DND-41 (cell line): Measurements from ENCODE around the gene NOPCHAP1.

Source experiments
- ATAC-seq: fragments of 200-7000 bp; cut with Tn5 transposase; 3 replicates; pipeline ENCODE4 v1.9.1; 2021; ENCODE audit warnings: low read depth; ENCODE audit not compliant: insufficient read depth
- DNase-seq: peaks from one replicate; pipeline ENCODE4 v3.0.0-alpha.2; 2020
- H2AFZ ChIP-seq: 2 replicates; pipeline ENCODE4 v1.6.0; 2012; ENCODE audit warnings: low read depth, low read length
- H3K27ac ChIP-seq: 2 replicates; pipeline ENCODE4 v1.5.1; 2012; ENCODE audit warnings: low read length, inconsistent platforms
- H3K27me3 ChIP-seq: fragments of 200-600 bp; sonication (generic); 2 replicates; pipeline ENCODE4 v1.6.0; 2012; ENCODE audit warnings: low read length, mild to moderate bottlenecking, inconsistent platforms; ENCODE audit not compliant: insufficient read depth, poor library complexity
- H3K36me3 ChIP-seq: 2 replicates; pipeline ENCODE4 v1.5.1; 2012; ENCODE audit warnings: low read length, inconsistent platforms; ENCODE audit not compliant: insufficient read depth
- H3K4me1 ChIP-seq: 2 replicates; pipeline ENCODE4 v1.5.1; 2012; ENCODE audit warnings: mild to moderate bottlenecking, low read length; ENCODE audit not compliant: insufficient read depth
- H3K4me2 ChIP-seq: 2 replicates; pipeline ENCODE4 v1.6.0; 2012; ENCODE audit warnings: mild to moderate bottlenecking, moderate library complexity, low read length, inconsistent platforms; ENCODE audit not compliant: insufficient read depth
- H3K4me3 ChIP-seq, 2 experiments: fragments of 200-600 bp in 1 of 2; shearing (Covaris generic) in 1 of 2; 2 replicates each; pipeline ENCODE4 v1.5.1; 2012 to 2016; ENCODE audit warnings: inconsistent platforms in 2 of 2, low read length in 2 of 2, mild to moderate bottlenecking in 2 of 2, low read depth in 1 of 2, moderate library complexity in 1 of 2
- H3K79me2 ChIP-seq: 2 replicates; pipeline ENCODE4 v1.6.0; 2012; ENCODE audit warnings: low read length, inconsistent platforms; ENCODE audit not compliant: insufficient read depth
- H3K9ac ChIP-seq: 2 replicates; pipeline ENCODE4 v1.6.0; 2012; ENCODE audit warnings: low read depth, mild to moderate bottlenecking, inconsistent platforms, low read length, moderate library complexity
- H3K9me3 ChIP-seq: 2 replicates; pipeline ENCODE4 v1.5.1; 2012; ENCODE audit warnings: low read length, moderate library complexity, mild to moderate bottlenecking, inconsistent platforms; ENCODE audit not compliant: insufficient read depth, severe bottlenecking
- H4K20me1 ChIP-seq: 2 replicates; pipeline ENCODE4 v1.6.0; 2012; ENCODE audit warnings: low read length; ENCODE audit not compliant: insufficient read depth
- EZH2 ChIP-seq: IDR thresholded peaks from 3 replicates; pipeline ENCODE4 v1.6.1; 2012; ENCODE audit warnings: borderline replicate concordance, low read depth, mild to moderate bottlenecking, moderate library complexity, low read length, inconsistent platforms; ENCODE audit not compliant: severe bottlenecking
- TF ChIP-seq, protein P1 (sequence below): IDR thresholded peaks from 2 replicates; pipeline ENCODE4 v1.5.1; 2012; ENCODE audit warnings: borderline replicate concordance, low read length, moderate library complexity, mild to moderate bottlenecking; ENCODE audit not compliant: poor library complexity, severe bottlenecking; ENCODE audit errors: extremely low read depth

NOPCHAP1 gene

DNA sequence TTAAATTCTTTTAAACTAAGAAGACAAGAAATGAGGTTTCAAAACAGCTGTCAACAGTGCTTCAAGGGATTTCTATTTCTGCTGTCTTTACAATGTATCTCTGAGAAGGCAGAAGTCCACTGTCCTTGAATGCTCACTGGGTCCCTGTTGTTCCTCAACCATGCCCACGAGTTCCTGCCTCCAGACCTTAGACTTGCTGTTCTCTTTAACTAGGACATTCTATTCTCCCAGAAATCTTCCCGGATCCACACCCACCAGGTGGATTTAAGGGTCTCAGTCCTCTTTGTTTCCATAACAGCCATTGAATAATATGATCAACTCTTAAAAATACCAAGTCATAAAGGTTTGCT, 21.3 kb upstream of the NOPCHAP1 start:
- Histone ChIP-seq H3K4me1 (no peaks in the 10 kb centered on the region), H3K9me3 (no peaks in the 10 kb centered on the region), H3K27me3 (peaks cover 8% of the 10 kb centered on the region), H2AFZ (no peak overlapping the region), H3K4me2 (no peak overlapping the region), H3K36me3 (no peaks in the 10 kb centered on the region), H3K4me3 (no peak overlapping the region), H3K9ac (no peak overlapping the region), H3K27ac (no peak overlapping the region), H4K20me1 (no peaks in the 10 kb centered on the region), H3K79me2 (no peaks in the 10 kb centered on the region)
- DNase-seq (no peak), ATAC-seq (no peak)
- TF ChIP-seq, protein P1, sequence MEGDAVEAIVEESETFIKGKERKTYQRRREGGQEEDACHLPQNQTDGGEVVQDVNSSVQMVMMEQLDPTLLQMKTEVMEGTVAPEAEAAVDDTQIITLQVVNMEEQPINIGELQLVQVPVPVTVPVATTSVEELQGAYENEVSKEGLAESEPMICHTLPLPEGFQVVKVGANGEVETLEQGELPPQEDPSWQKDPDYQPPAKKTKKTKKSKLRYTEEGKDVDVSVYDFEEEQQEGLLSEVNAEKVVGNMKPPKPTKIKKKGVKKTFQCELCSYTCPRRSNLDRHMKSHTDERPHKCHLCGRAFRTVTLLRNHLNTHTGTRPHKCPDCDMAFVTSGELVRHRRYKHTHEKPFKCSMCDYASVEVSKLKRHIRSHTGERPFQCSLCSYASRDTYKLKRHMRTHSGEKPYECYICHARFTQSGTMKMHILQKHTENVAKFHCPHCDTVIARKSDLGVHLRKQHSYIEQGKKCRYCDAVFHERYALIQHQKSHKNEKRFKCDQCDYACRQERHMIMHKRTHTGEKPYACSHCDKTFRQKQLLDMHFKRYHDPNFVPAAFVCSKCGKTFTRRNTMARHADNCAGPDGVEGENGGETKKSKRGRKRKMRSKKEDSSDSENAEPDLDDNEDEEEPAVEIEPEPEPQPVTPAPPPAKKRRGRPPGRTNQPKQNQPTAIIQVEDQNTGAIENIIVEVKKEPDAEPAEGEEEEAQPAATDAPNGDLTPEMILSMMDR, result no peak
- no peak for TF ChIP-seq EZH2

DNA sequence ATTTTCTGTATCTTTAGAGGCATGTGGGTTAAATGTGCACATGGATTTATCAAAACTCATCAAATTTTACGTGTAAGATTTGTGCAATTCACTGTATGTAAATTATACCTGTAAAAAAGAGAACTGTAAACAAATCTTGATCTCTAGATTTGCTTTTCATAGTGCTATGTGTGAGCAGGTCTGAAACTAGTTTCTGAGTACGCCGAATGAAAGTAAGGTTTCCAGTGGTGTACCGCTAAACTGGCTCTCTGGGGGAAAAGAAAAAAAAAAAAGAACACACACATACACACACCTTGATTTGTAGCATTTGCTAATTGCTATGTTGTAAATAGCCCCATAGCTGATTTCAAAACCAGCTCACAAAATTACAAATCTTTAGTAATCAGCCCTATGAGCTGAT, 19.4 kb upstream of the NOPCHAP1 start:
- no peak for ATAC-seq
- H3K9me3 ChIP-seq, result no peaks in the 10 kb centered on the region
- TF ChIP-seq, protein P1, result no peak
- TF ChIP-seq EZH2, result no peak
- H3K79me2 ChIP-seq, result no peaks in the 10 kb centered on the region
- H3K4me3 ChIP-seq, result no peak overlapping the region
- no peaks in the 10 kb centered on the region for H4K20me1 ChIP-seq
- no peak overlapping the region for H3K9ac ChIP-seq
- H3K36me3 ChIP-seq, result no peaks in the 10 kb centered on the region
- no peak for DNase-seq
- H2AFZ ChIP-seq, result no peak overlapping the region
- no peak overlapping the region for H3K4me2 ChIP-seq
- peaks cover 5% of the 10 kb centered on the region for H3K27me3 ChIP-seq
- no peaks in the 10 kb centered on the region for H3K4me1 ChIP-seq
- H3K27ac ChIP-seq, result no peak overlapping the region

DNA sequence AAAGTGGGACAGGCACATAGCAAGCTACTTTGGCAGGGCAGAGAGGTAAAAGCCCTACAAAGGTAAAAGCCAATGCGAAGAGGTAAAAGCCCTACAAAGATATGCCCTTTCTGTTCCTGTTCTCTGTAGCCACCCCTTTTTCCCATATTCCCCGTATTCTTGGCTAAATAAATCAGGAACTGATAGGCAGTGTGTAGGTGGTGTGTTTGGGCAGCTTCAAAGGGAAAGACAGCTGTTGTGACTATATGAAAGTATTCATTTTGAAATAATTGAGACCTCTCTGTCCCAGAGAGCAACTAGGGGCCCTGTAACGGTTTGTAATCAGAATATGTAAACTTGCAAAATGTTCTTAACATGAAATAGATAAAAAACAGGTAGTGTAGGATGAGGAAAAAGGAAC, 16.8 kb upstream of the NOPCHAP1 start:
- no peak overlapping the region for H3K4me2 ChIP-seq

More for the DNA sequence above, 16.8 kb upstream of the NOPCHAP1 start:
- DNase-seq (no peak), ATAC-seq (no peak)
- H3K27ac ChIP-seq, result no peak overlapping the region
- H3K79me2 ChIP-seq, result no peaks in the 10 kb centered on the region
- no peak overlapping the region for H3K9ac ChIP-seq
- no peak for TF ChIP-seq EZH2
- TF ChIP-seq, protein P1, result no peak
- H3K9me3 ChIP-seq, result no peaks in the 10 kb centered on the region
- H3K4me1 ChIP-seq, result no peaks in the 10 kb centered on the region
- no peak overlapping the region for H2AFZ ChIP-seq
- no peaks in the 10 kb centered on the region for H4K20me1 ChIP-seq
- H3K27me3 ChIP-seq, result peaks cover 5% of the 10 kb centered on the region
- no peaks in the 10 kb centered on the region for H3K36me3 ChIP-seq
- no peak overlapping the region for H3K4me3 ChIP-seq
